Measurements from ENCODE around the gene SRGAP1.

The SRGAP1 gene

GRCh38 chr12:64081008-64081404 lies 236.5 kb downstream of the SRGAP1 start:
- TF ChIP-seq SIN3A (IDR thresholded peaks at IDR 0.05; ENCODE audit: borderline replicate concordance, insufficient read depth, low read length) (no peak), TAF1 (IDR thresholded peaks at IDR 0.05; ENCODE audit: borderline replicate concordance, insufficient read depth, low read length) (no peak), FOXP2 (optimal IDR thresholded peaks at IDR 0.05; ENCODE audit: borderline replicate concordance, extremely low read depth, extremely low read length, insufficient read depth) (no peak), REST (IDR thresholded peaks at IDR 0.05; ENCODE audit: insufficient read depth in 1 of 2, low read depth in 2 of 2, low read length in 2 of 2) (no peak)

DNA sequence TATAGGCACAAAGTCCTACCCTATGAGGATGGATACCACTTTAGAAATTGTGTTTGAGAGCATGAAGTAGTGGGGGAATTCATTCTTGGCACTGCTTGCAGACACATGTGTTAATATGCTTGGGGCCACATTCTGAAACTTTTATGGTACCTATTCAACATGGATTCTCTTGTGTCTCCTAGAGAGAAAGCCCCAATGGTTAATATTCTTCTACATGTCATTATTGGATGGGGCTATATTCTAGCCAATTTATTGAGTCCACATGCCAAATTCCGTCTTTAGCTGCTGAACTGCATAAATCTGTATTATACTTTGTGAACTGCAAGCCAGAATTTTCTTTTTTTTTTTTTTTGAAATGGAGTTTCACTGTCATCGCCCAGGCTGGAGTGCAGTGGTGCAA lies 237.6 kb downstream of the SRGAP1 start:
- TF ChIP-seq FOXP2 (optimal IDR thresholded peaks at IDR 0.05; ENCODE audit: borderline replicate concordance, extremely low read depth, extremely low read length, insufficient read depth), result no peak
- TF ChIP-seq POLR2AphosphoS5 (IDR thresholded peaks at IDR 0.05; ENCODE audit: low read depth, low read length), result no peak
- no peak for TF ChIP-seq TAF1 (IDR thresholded peaks at IDR 0.05; ENCODE audit: borderline replicate concordance, insufficient read depth, low read length)
- no peak for TF ChIP-seq REST (IDR thresholded peaks at IDR 0.05; ENCODE audit: insufficient read depth in 1 of 2, low read depth in 2 of 2, low read length in 2 of 2)
- no peak for TF ChIP-seq SIN3A (IDR thresholded peaks at IDR 0.05; ENCODE audit: borderline replicate concordance, insufficient read depth, low read length)

GRCh38 chr12:64082866-64083268 lies 238.4 kb downstream of the SRGAP1 start:
- no peak for TF ChIP-seq TAF1 (IDR thresholded peaks at IDR 0.05; ENCODE audit: borderline replicate concordance, insufficient read depth, low read length)

DNA sequence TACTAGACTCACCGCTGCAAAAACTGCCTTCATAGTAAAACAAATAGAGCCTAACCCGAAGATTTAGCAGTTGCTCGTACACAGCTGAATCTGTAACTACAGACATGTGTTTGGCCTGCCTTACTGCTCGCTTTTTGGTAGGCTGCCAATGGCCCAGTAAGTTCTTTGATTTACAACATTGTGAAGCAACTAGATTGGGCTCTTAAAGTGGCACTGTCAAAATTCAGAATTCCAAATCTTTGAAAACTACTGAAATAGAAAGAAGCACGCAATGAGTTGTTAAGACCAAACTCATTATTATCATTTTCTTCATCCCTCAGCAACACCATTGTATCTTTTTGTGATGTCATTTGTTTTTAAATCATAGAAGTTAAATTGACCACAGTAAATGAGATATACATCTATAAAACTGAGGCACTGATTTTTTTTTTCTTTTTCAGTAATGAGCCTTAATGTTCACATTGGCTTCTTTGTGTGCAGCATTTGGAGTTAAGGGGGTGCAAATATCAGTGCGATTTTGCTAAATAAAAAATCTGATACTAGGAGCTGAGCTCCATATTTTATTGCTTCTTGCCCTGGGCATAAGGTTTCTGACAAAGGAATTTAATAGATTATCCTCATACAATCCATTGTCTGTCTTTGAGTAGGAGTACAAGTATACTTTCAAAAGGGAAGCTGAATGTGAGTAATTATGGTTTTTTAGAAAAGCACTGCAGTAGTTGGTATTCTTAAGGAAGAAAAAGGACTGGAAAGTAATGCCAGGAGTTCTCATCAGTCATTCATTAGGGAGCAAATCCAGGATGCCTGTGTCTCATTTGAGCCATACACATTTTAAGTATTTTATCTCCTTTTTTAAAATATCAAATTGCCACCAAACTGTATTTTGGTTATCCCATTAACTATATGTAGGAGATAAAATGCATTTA lies 239.0 kb downstream of the SRGAP1 start:
- no peak for TF ChIP-seq TAF1 (IDR thresholded peaks at IDR 0.05; ENCODE audit: borderline replicate concordance, insufficient read depth, low read length)
- TF ChIP-seq REST (IDR thresholded peaks at IDR 0.05; ENCODE audit: insufficient read depth in 1 of 2, low read depth in 2 of 2, low read length in 2 of 2), result no peak
- no peak for TF ChIP-seq FOXP2 (optimal IDR thresholded peaks at IDR 0.05; ENCODE audit: borderline replicate concordance, extremely low read depth, extremely low read length, insufficient read depth)
- no peak for TF ChIP-seq SIN3A (IDR thresholded peaks at IDR 0.05; ENCODE audit: borderline replicate concordance, insufficient read depth, low read length)
- TF ChIP-seq POLR2AphosphoS5 (IDR thresholded peaks at IDR 0.05; ENCODE audit: low read depth, low read length), result no peak

GRCh38 chr12:64085154-64085553 lies 240.7 kb downstream of the SRGAP1 start:
- no peak for TF ChIP-seq FOXP2 (optimal IDR thresholded peaks at IDR 0.05; ENCODE audit: borderline replicate concordance, extremely low read depth, extremely low read length, insufficient read depth)
- TF ChIP-seq SIN3A (IDR thresholded peaks at IDR 0.05; ENCODE audit: borderline replicate concordance, insufficient read depth, low read length), result no peak
- TF ChIP-seq POLR2AphosphoS5 (IDR thresholded peaks at IDR 0.05; ENCODE audit: low read depth, low read length), result no peak
- no peak for TF ChIP-seq TAF1 (IDR thresholded peaks at IDR 0.05; ENCODE audit: borderline replicate concordance, insufficient read depth, low read length)
- no peak for TF ChIP-seq REST (IDR thresholded peaks at IDR 0.05; ENCODE audit: insufficient read depth in 1 of 2, low read depth in 2 of 2, low read length in 2 of 2)

All from PFSK-1 (cell line).